GM18505 (cell line): ENCODE data around the gene HOXA7.

Experiments
- ATAC-seq: cut with Tn5 transposase; IDR thresholded peaks from one replicate; pipeline ENCODE4 v1.9.1; 2021; ENCODE audit not compliant: unreplicated experiment
- POLR2A ChIP-seq: IDR thresholded peaks from 4 replicates; pipeline ENCODE4 v1.6.1; 2011; ENCODE audit warnings: borderline replicate concordance; ENCODE audit not compliant: insufficient read depth, insufficient read length; ENCODE audit errors: extremely low read depth

The HOXA7 gene

DNA sequence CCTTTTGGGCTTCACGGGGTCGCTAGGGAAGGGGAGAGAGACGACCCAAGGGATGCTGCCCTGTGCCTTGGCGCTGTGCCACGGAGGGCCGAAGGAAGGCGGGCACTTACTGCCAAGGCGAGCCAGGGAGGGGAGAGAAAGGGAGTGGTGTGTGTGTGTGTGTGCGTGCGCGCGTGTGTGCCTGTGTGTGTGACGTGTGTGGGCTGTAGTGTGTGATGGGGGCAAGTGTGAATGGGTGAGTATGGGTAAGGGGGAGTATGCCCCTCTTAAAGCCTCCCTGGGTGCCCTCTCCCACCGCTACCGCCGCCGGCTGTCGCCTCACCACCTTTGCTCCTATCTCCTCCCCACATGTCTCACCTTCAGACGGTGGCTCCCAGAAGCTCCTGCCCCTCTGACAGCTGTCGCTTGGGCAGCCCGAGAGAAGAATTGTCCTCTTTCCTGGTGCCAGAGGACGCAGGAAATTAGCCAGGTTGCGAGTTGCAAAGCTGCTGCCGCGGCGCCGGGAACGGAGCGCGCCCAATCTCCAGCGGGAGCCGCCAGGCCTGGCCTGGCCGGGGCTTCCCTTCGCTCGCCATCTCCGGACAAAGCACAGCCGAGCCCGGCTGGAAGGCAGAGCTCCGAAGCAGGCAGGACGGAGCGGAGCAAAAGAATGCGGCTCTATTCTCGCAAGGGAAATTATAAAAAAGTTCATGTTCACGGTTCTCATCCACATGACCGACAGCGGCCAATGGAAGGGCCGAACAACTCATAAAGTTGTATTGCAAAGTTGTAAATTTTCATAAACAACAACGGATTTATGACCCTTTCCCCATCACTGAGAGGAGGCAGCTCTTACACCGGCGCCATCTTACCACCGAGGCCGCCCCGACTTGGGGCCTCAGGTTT is 4.3 kb downstream of the HOXA7 start, which contains the start of gene HOXA3:
Gene HOXA3, minus strand, starts transcription at position 653 of the 885 bp plus-strand sequence. CDS start 41,943 bp downstream, outside the sequence.
- ATAC-seq, result no peak
- TF ChIP-seq POLR2A, result no peak

DNA sequence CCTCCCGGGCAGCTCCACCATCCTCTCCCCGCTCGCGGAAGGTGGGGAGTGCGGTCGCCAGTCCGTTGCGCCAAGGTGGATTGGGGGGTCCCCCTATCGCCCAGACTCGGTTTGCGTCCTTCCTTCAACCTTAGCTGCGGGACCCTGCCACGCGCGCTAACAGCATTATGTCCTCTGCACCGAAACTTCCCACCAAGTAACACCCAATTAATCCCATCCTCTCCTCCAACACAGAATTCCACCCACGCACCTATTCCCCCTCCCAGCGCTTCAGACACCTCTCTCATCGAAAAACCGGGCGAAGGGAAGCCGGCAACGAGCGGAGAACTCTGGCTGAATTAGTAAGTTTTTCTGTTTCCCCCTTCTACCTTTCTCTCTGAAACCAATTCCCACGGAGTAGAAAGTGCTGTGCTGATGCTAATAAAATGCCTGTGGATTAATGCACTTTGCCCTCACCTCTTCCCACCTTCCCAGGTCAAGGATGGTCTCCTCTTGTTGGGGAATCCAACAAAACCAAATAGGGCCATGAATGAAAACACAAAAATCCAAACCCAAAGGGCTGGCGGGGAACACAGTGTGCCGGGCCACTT is 5.0 kb downstream of the HOXA7 start:
- no peak for ATAC-seq
- no peak for TF ChIP-seq POLR2A

DNA sequence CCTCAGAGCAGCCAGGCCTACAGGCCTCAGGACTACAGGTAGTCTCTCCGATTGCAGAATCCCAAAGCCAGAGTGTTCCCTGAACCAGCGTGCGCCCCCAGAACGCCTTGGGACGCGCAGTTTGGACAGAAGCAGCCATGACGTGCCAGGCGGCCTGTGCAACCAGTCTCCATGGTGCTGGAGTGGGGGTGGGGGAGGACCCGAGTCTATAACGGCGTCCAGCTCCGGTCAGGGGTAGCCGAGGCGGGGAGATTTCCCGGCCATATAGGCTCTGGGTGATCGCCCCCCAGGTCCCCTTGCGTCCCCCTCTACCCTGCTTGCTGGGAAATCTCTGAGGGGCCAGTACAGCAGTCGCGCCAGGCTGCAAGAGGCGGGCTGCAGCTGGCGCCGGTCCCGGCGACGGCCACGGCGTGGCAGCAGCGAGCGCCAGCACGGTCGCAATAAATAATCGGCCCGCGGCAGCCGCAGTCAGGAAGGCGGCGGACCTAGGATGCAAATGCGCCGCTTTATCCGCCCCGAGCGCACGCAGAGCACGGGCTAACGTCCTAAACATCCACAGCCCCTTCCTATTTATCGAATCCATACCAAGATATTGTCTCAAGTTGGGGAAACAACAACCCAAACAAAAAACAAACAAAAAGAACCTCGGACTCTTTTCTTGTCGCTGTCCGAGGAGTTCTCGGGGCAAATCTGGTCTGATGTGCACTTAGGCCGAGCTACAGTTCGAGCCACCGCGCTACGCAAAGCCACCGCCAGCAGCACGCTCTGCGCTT is 5.7 kb downstream of the HOXA7 start:
- peak; percentile 74 for ATAC-seq
- TF ChIP-seq POLR2A, result no peak

DNA sequence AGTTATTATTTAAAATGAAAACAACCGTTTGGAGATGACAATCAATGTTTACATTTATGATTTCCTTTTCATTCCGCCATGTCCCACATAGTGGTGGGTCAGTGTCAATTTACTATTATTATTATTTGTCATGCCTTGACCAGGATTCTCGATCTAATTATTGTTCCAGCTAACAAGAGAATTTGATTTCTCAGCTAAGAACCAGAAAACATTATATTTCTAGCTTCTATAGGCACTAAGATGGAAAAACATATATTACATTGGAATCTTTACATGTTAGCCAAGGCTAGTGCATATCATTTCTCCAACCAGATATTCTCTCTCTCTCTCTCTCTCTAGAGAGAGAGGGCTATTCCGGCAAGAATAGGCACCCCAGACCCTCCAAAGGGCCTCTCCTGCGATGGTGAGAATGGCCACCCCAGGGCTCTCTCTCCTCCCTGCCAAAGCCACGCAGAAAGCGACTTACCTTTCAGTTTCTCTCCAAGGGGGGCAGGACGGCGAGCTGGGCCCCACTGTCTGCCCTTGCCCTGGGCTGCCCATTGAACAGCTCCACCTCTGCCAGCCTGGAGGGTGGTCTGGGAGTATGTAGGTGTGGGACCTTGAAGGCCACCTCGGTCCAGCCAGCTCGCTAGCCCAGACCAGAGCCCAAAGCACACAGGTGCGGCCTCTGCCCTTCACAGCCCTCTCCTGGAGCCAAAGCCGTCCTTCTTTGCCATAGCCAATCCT is 6.5 kb downstream of the HOXA7 start:
- no peak for TF ChIP-seq POLR2A
- ATAC-seq, result peak; percentile 10

DNA sequence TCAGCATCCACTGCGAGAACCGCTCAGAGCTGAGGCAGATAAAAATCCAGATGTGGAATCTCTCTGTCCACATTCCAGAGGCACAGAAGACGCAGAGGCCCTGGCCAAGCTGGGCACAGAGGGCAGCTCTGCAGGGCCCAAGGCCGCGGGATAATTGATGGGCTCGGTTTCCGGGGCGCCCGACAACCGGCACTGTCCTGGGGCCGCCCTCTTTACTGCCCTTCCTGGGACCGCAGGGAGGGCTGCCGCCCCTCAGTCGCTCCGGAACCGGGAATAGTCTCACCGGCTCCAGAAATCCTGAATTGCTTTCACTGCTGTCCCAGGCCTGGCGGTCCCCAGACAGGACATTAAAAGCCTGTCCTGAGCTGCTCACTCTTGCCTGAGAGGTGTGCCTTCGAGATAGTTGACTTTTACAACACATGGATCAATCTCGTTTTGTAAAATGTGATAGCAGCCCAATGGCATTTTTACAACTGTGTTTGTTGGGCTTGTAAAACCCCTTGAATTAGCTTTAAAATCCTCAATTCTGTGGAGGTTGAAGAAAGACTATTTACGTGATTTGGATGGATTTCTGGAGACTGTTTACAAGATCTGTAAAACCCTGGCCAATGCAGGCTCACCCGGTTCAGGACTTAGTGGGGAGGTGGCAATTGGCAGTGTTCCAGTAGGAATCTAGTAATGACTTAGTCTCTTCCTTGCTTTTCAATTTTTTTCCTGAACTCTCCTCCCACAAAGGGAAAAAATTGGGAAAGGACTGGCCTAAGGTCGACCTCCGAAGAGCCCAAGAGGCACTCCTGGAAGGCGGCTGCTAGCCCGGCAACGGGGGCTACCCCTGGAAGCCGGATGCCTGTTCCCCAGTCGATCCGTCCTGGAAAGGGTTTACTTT is 7.5 kb downstream of the HOXA7 start:
- ATAC-seq, result no peak
- TF ChIP-seq POLR2A, result no peak

DNA sequence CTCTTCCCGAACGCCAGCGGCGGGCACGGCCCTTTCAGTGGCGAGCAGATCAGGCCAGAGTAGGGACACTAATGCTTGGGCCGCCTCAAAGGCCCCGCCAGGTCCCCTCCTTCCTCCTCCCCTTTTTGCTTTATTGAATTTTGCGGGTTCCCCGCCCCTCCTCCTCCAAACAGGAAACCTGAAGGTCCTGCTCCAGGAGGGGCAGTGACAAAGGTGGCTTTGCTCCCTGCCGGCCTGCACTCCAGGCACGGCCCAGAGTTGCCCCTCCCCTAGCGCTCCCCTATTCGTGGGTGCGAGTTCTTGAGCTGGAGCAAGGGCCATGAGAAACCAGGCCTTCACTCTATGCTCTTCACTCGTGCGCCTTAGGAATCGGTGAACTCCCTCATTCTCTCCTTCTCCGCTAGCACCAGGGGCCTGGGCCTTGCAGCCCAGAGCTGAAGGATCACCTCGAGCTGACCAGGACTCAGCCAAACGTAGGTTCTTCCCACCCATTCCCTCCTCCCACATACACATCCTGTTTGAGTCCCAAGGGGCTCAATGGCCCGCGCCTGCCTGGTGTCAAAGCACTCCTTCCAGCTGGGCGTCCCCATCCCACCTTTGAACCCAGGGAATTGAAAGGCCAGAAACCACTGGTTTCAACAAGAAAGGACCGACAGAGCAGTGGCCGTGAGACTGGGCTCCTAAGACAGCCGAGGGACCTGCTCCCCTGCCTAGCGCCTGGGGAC is 8.3 kb downstream of the HOXA7 start:
- ATAC-seq, result no peak
- TF ChIP-seq POLR2A, result no peak

DNA sequence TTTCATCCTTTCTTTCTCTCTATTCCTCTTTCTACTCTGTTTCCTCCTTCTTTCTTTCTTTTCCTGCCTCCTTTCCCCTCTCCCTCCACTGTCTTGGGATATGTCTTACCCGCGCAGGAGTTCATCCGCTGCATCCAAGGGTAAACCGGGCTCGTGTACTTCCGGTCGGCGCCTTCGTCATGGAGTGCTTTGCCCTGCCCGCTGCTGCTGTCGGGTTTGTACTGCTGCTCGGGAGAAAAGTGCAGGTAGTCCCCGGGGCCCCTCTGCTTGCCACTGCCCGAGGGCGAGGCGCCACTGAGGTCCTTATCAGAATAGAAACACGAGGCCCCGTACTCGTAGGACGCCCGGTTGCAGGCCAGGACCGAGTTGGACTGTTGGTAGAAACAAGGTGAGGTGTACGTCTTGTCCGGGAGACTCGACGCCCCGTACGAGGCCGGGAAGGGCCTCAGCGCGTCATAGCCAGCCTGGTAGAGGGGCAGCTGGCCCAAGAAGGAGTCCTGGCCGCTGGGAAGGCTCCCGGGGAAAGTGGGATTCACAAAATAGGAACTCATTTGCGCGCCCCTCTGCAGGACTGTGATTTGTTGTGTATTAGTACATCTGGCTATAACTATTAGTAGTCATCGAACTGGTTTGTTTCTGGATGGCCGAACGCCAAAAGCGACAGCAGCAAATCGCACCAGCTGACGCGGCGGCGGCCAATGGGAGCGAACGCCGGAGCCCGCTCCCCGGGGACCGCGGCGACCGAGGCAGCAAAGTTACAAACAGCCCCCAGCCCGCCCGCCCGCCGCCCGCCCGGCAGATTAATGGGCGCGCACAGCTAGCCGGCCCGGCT is 9.1 kb downstream of the HOXA7 start, which contains the start of gene HOXA6:
Gene HOXA6, minus strand, starts transcription at position 576 of the 832 bp plus-strand sequence. Its CDS starts 25 bp downstream, at position 551.
- no peak for ATAC-seq
- no peak for TF ChIP-seq POLR2A

DNA sequence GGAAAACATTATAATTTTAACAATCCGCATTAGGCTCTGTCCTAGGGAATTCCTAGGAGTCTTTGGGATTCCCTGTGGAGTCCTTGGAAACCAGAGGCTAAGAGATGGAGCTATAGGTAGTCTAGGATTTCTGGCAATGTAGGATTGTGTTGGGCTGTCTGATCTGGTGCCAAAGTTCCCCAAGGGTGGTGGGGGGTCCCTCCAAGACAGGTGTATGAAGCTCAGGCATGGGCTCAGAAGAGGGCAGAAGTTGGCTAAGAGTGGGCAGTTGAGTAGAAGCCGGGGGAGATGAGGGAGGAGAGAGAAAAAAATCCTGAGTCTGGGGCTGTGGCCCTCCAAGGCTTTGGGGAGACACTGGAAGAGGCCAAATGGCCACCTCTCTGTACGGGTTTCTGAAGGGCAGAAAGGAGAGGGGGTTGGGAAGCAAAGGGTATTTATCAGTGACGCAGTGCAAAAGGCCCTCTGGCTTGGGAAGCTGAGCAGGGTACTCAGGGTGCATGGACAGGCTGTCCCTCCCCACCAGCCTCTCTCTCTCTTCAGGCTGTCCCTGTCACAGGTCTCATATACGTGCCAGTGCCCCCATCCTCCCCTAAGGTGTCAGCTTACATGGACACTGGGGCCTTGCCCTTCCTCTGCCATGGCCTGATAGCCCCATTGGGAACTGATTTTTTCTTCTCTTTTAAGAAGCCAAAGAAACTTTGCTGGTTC is 9.8 kb downstream of the HOXA7 start:
- ATAC-seq, result no peak
- no peak for TF ChIP-seq POLR2A

DNA sequence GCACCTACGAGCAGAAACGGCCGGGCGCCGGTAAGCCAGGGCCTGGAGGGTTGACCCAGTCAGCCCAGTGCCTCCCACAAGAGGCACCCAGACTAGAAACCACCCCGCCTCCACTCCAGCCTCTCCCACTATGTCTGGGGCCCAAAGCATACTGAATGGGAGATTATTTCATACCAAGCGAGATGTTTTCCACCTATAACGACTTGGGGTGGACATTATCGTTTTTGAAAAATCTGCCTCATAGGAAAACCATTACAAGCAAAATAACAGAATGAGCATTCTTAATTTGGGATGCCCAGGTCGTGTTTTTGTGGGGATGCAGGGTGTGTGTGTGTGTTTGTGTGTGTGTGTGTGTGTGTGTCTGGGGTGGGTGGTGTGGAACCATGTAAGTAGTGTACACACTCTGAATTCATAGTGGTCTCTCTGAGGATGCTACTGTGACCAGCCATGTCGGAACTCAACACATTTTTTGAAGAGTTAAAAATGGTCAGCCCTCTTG is 10.5 kb downstream of the HOXA7 start:
- ATAC-seq, result no peak
- no peak for TF ChIP-seq POLR2A
